ENCODE data around the gene CADM2. TPM values are rescaled to one million over a fixed set of nuclear protein-coding genes. Genes with fewer than 3 reads are reported as not detected.

The CADM2 gene
- total RNA-seq, 2 donors from 2014 or later, result 24.1 to 29.8 TPM

GRCh38 chr3:85652360-85652759 is 693.6 kb downstream of the CADM2 start:
- no peaks in the 10 kb centered on the region for H3K27me3 ChIP-seq (ENCODE audit: control insufficient read depth, insufficient read depth, low read length, poor library complexity, severe bottlenecking)
- H3K27ac Mint-ChIP-seq, result no peak overlapping the region
- no peak overlapping the region for H3K4me3 ChIP-seq (ENCODE audit: low read length)
- no peak for TF ChIP-seq CTCF (conservative IDR thresholded peaks at IDR 0.05)
- H3K4me1 ChIP-seq (ENCODE audit: control insufficient read depth, insufficient read depth, low read length), result no peaks in the 10 kb centered on the region
- WGBS, 2 experiments (ENCODE audit: insufficient coverage in 1 of 2, insufficient read length in 1 of 2), result 86% methylated on average over 1 of the region's 1 CpG; no CpG with 5 or more reads in 1 of the 2 experiments
- no peak overlapping the region for H3K9ac ChIP-seq (ENCODE audit: extremely low read depth, low read length, poor library complexity, severe bottlenecking)
- no peaks in the 10 kb centered on the region for H3K4me1 Mint-ChIP-seq
- DNase-seq, result no peak
- no peak overlapping the region for H3K27ac ChIP-seq (ENCODE audit: low read depth, low read length)
- H3K4me3 Mint-ChIP-seq, result no peak overlapping the region
- H3K27me3 Mint-ChIP-seq (ENCODE audit: insufficient read depth), result no peaks in the 10 kb centered on the region
- no peaks in the 10 kb centered on the region for H3K36me3 ChIP-seq (ENCODE audit: control insufficient read depth, insufficient read depth, low read length)
- H3K9me3 ChIP-seq (ENCODE audit: control insufficient read depth, low read length), result no peaks in the 10 kb centered on the region
- no peaks in the 10 kb centered on the region for H3K9me3 Mint-ChIP-seq
- no peaks in the 10 kb centered on the region for H3K36me3 Mint-ChIP-seq (ENCODE audit: low read depth)

- Histone ChIP-seq H3K9me3 (ENCODE audit: control insufficient read depth, low read length) (no peaks in the 10 kb centered on the region), H3K4me3 (ENCODE audit: low read length) (no peak overlapping the region), H3K36me3 (ENCODE audit: control insufficient read depth, insufficient read depth, low read length) (no peaks in the 10 kb centered on the region), H3K4me1 (ENCODE audit: control insufficient read depth, insufficient read depth, low read length) (no peaks in the 10 kb centered on the region), H3K27me3 (ENCODE audit: control insufficient read depth, insufficient read depth, low read length, poor library complexity, severe bottlenecking) (no peaks in the 10 kb centered on the region), H3K27ac (ENCODE audit: low read depth, low read length) (no peak overlapping the region), H3K9ac (ENCODE audit: extremely low read depth, low read length, poor library complexity, severe bottlenecking) (no peak overlapping the region)
- Mint-ChIP-seq H3K27me3 (ENCODE audit: insufficient read depth) (no peaks in the 10 kb centered on the region), H3K9me3 (no peaks in the 10 kb centered on the region), H3K36me3 (ENCODE audit: low read depth) (no peaks in the 10 kb centered on the region), H3K27ac (no peak overlapping the region), H3K4me1 (peaks cover 8% of the 10 kb centered on the region), H3K4me3 (no peak overlapping the region)
- TF ChIP-seq CTCF (conservative IDR thresholded peaks at IDR 0.05), result no peak
- WGBS, 2 experiments (ENCODE audit: insufficient coverage in 1 of 2, insufficient read length in 1 of 2), result 64% methylated on average over 2 of the region's 2 CpGs; no CpG with 5 or more reads in 1 of the 2 experiments
- no peak for DNase-seq
Measured at GRCh38 chr3:85660451-85660850, 701.7 kb downstream of the CADM2 start.

DNA sequence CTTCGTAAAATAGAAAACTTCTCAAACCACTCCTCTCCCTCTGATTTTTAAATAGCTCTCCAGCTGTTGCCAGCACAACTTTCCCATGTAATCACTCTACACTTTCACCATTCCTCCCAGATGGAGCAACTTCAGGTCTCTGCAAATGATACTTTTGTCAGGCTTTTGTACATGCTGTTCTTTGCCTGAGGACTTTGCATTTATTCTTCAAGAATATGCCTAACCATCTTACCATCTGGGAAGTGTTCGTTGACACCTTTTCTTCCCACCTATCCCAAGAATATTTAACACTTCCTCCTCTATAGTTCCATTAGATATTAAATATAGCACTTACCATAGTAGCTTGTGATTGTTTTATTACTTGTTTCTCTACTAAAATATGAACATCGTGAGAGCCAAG is 703.7 kb downstream of the CADM2 start:
- no peak overlapping the region for H3K27ac Mint-ChIP-seq
- TF ChIP-seq CTCF (conservative IDR thresholded peaks at IDR 0.05), result no peak
- H3K4me1 Mint-ChIP-seq, result peaks cover 13% of the 10 kb centered on the region
- H3K9me3 Mint-ChIP-seq, result no peaks in the 10 kb centered on the region
- no peak for DNase-seq
- H3K4me3 ChIP-seq (ENCODE audit: low read length), result no peak overlapping the region
- no peaks in the 10 kb centered on the region for H3K9me3 ChIP-seq (ENCODE audit: control insufficient read depth, low read length)
- no peaks in the 10 kb centered on the region for H3K27me3 ChIP-seq (ENCODE audit: control insufficient read depth, insufficient read depth, low read length, poor library complexity, severe bottlenecking)
- no peaks in the 10 kb centered on the region for H3K36me3 ChIP-seq (ENCODE audit: control insufficient read depth, insufficient read depth, low read length)
- no peaks in the 10 kb centered on the region for H3K4me1 ChIP-seq (ENCODE audit: control insufficient read depth, insufficient read depth, low read length)
- no peak overlapping the region for H3K9ac ChIP-seq (ENCODE audit: extremely low read depth, low read length, poor library complexity, severe bottlenecking)
- WGBS, 2 experiments (ENCODE audit: insufficient coverage in 1 of 2, insufficient read length in 1 of 2), result 97 to 100% methylated on average over 2 to 3 of the region's 3 CpGs
- H3K4me3 Mint-ChIP-seq, result no peak overlapping the region
- no peak overlapping the region for H3K27ac ChIP-seq (ENCODE audit: low read depth, low read length)
- no peaks in the 10 kb centered on the region for H3K27me3 Mint-ChIP-seq (ENCODE audit: insufficient read depth)
- no peaks in the 10 kb centered on the region for H3K36me3 Mint-ChIP-seq (ENCODE audit: low read depth)

Data from endodermal cell (in vitro differentiated cells).